ENCODE results near the gene PLSCR2.
"Not testable (repeated sequence)": the region's sequence is repeated elsewhere in the genome, so short reads cannot be mapped to it uniquely, and the experiment has no call there.

Gene PLSCR2

DNA sequence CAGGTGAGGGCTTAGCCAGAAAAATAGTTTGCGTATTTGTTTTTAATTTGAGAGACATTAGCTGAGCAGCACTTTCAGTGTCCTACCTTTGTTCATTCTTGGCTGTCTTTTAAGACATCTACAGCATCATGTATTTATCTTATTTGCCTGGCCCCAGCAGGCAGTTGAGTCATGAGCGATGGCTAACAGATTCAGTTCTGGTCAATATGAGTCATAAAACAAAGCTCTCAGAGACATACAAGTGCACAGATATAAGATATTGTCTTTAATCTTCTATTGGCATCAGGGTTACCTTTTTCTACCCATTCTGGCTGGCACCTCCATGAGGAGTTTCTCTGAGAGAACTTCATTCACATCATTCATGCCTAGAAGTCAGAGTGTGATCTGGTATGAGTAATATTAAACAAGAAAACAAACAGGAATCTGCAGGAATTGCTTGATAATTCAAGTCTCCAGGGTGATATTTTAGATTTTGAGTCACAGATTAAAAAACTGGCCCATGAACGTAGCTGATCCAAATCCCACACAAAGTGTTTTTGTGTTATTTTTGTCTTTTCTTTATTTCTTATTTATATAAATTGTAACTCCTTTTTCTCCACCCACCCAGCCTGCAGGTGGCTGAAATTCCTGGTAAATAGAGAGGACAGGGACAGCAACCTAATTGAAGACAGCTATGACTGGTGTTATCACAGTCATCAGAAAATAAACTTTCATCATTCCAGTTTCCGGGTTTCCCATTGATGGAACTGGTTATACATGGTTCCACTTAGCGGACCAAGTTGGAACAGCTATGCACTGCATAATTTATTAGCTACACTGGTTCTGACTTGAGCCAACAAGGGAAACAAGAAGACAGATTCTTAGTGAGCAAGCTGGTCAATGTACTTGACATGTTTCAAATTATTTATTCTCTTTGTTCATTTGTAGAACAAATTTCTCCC lies 47.3 kb downstream of the PLSCR2 start:
- DNase-seq, result no peak

DNA sequence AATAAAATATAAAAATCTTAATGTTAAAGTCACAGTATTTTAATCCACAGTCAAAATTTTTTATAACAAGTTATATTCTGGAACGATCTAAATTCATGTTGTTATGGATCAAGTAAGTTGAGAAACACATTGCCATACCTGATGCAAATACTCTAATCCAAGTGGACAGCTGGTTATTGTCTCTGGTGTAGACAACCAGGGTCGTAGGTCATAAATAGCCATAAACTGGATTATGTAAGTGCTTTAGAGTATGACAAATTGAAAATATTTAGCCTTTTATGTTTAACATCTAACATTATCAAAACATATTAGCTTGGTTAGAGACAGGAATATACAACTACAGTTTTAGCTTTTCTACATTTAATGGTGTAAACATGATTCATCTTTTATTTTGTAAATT lies 53.0 kb downstream of the PLSCR2 start:
- DNase-seq, result no peak

DNA sequence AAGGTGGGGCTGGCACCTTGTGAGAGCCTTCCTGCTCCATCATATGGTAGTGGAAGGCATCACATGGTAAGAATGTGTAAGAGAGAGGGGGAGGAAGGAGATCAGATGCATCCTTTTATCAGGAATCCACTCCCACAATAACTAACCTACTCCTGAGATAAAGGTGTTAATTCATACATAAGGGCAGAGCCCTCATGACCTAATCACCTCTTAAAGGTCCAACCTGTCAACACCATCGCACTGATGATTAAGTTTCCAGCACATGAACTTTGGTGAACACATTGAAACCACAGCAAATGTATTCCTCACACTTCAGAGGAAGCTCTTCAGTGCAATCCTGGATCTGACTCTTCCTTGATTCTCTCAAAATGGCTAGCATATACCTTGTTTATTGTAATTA lies 55.4 kb downstream of the PLSCR2 start:
- no peak for DNase-seq

DNA sequence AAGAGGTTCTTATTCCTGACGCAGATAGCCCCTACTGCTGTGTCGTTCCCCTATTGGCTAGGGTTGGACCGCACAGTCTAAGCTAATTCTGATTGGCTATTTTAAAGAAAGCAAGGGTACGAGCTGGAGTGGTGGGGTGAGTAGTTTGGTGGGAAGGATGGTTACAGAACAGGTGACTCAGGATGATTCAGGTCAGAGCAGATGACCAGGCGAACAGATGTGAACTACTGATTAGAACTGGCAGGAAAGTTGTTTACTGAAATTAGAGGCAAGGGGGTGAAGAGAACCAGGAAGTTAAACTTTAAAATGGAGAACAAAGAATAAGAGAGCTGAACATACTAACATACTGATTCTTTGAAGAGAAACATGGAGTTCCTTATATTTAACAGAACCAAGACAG lies 56.6 kb downstream of the PLSCR2 start:
- DNase-seq, result not testable (repeated sequence)

DNA sequence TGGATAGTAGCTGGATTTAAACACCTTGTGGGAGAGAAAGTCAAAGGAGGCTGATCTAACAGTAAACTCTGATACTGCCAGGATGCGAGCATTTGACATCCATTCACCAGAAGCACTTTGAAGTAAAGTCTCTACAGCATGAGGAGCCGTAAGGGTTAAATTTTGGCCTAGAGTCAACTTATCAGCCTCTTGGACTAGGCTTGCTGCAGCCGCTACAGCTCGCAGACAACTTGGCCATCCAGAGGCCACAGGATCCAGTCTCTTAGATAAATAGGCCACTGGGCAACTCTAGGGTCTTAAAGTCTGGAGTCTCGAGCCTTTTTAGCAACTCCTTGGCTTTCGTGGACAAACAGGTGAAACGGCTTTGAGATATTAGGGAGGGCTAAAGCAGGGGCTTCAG lies 61.4 kb downstream of the PLSCR2 start:
- no peak for DNase-seq

DNA sequence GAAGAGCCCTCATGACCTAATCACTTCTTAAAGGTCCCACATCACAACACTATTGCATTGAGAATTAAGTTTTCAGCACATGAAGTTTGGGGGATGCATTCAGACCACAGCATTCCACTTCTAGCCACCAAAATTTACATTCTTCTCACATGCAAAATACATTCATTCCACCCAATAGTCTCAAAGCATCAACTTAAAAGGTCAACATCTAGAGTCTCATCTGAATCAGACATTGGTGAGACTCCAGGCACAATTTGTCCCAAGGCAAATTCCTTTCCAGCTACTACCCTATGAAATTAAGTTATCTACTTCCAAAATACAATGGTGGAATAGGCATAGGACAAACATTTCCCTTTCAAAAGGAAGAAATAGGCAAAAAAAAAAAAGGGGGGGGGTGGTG lies 64.9 kb downstream of the PLSCR2 start:
- no peak for DNase-seq

DNA sequence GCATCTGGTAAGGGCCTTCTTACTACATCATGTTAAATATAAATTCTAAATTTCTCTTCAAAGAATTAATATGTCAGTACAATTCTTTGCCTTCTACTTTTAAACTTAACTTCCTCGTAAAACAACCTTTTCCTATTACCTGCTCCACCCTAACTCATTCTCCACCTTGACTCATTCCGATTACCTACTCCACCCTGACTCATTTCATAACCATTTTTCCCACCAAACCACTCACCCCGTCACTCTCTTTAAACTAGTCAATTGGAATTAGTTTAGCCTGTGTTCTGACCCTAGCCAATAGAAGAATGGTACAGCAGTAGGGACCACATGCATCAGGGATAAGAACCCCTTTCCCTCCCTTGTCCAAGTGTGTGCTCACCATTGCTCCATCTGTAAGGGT lies 65.6 kb downstream of the PLSCR2 start:
- no peak for DNase-seq

DNA sequence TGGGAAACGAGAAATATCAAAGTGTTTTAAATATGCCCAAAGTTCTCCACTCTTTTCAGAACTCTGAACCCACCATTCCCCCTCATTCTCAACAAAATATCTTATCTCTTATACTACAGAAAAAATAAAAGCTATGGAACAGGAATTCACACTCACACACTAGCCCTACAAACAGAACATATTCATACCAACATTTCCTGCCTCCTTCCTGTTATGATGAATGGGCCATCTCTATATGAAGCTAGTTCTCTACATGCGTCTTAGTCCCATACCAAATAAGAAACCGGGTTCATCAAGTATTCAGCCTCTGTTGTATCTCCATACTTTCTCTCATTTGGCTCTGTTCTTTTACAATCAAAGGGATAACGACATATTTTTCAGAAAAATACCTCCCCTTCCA lies 72.6 kb downstream of the PLSCR2 start:
- DNase-seq, result no peak

DNA sequence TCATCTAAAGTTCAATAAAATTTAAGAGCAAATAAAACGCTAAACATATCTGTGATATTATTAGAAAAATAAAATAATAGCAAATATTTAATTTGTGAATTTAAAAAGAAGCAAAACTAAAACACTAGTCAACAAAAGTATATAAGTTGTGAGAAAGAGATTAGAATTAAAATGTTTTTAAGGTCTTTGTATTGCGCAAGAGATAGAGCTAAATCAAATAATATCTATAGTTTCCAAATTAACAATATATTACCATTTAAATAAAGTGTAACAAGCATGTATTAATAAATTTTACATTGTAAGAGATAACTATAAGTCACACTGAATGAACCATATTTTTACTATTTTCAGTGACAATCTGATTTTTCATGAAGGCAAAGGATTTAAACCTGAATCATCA lies 74.2 kb downstream of the PLSCR2 start:
- DNase-seq, result no peak

DNA sequence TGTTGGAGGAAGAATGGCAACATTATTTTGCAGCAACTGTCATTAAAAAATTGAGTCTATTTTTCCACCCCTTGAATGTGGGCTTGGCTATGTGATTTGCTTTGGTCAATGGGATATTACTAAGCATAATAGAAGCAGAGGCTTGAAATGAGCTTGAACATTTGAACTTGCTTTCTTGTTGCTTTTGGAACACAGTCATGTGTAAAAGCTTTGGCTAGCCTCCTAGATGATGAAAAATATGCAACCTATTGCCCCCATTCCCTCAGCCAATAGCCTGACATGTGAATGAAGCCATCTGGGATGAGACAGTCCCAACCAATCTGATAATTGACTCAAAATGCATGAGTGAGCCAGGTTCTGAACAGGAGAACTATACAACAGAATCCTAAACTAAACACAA lies 78.4 kb downstream of the PLSCR2 start:
- DNase-seq, result no peak

DNA sequence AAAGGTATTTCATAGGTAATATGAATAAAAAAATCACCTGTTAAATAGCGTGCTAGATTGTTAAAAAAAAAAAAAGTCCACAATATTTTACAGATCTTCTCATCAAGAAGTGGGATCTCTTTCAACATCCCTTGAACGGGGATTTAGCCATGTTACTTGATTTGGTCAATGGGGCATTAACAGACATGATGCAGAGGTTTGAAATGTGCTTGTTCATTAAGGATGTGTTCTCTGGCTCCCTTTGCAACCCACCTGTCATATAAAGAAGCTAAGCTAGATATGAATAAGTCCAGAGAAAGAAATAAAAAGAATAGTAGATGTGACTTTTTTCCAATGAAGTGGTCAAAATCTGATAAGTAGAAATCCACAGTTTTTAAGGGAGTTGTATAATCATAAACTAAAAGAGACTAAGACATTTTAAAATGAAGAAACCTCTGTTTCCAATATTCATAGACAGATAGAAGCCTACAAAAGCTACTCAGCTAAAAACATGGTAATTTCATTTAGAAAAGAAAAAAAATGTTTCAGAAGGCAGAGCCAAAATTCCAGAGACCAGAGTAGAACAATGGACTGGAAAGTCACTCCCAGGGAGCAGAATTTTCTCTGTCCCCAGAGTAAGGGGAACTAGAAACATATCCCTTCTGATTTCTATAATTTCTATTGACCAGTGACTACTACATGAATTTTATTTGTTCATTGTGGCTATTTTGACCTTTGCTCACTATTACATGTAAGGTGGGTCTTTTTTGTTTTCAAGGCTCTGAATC lies 79.2 kb downstream of the PLSCR2 start:
- DNase-seq, result no peak

DNA sequence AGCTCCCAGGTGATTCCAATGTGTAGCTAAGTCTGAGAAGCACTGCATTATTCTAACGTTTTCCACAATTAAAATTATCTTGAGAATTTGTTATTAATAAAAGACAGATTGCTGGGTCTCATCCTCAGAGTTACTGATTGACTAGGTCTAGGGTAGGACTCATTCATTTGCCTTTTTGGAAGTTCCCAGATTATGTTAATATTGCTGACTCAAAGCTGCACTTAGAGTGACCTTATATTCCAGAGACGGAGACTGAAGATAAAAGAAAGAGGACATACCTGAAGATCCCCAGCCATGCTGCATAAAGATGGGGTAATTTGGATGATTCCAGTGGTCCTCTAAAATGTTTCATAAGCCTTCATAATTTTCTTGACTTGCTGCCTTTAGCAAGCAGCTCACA lies 81.8 kb downstream of the PLSCR2 start:
- DNase-seq, result no peak

DNA sequence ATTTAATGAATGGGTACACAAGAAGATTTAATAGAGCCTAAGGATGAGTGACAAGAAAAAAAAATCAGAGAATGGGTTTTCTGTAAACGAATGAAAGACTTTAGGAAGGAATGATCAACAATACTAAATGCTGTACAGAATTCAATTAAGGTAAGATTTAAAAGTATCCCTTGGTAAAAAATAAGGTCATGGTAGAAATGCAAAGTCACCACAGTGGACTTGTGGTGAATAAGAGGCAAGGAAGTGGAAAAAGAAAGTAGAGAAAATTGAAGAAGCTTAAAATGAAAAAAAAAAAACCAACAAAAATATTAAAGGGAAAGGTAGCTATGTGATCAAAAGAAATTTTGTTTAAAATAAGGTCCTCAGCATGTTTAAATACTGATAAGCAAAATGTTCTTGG lies 82.4 kb downstream of the PLSCR2 start:
- DNase-seq, result no peak

DNA sequence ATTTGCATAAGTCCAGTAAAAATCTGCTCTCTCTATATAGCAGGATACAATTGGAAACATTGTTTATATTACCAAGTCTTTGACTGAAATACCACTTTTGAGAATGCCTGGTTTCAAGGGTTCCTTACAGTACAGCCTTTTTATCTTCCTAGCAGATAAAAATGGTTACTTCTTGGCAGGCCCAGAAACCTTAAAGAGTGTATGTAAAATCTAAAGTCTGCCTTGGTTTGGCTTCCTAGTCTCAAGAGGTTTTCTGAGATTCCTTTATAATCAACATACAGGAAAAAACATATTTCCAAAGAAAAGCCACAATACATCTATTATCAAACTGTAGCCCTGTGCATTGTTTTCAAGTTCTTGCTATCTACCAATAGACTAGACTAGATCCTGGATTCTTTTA lies 84.6 kb downstream of the PLSCR2 start:
- DNase-seq, result no peak
